Panc1 (cell line): ENCODE results near the gene MAGI1.

ENCODE experiments used
- POLR2AphosphoS5 ChIP-seq: IDR thresholded peaks from 2 replicates; pipeline ENCODE4 v1.6.1; 2012; ENCODE audit warnings: mild to moderate bottlenecking, low read depth, low read length, moderate library complexity
- REST ChIP-seq, 2 experiments: IDR thresholded peaks; 2 replicates each; pipeline ENCODE4 v1.6.1; 2011 to 2012; ENCODE audit warnings: low read depth in 2 of 2, control low read depth in 1 of 2, low read length in 1 of 2, mild to moderate bottlenecking in 1 of 2, moderate library complexity in 1 of 2; ENCODE audit not compliant: insufficient read depth in 1 of 2
- SIN3A ChIP-seq: IDR thresholded peaks from 2 replicates; pipeline ENCODE4 v1.6.1; 2012; ENCODE audit warnings: low read depth, mild to moderate bottlenecking, low read length, moderate library complexity, borderline replicate concordance; ENCODE audit not compliant: insufficient read depth
- TF ChIP-seq, protein P1 (sequence below): fragments of 450-650 bp; IDR thresholded peaks from 2 replicates; pipeline ENCODE4 v1.5.1; 2017; ENCODE audit warnings: mild to moderate bottlenecking

DNA sequence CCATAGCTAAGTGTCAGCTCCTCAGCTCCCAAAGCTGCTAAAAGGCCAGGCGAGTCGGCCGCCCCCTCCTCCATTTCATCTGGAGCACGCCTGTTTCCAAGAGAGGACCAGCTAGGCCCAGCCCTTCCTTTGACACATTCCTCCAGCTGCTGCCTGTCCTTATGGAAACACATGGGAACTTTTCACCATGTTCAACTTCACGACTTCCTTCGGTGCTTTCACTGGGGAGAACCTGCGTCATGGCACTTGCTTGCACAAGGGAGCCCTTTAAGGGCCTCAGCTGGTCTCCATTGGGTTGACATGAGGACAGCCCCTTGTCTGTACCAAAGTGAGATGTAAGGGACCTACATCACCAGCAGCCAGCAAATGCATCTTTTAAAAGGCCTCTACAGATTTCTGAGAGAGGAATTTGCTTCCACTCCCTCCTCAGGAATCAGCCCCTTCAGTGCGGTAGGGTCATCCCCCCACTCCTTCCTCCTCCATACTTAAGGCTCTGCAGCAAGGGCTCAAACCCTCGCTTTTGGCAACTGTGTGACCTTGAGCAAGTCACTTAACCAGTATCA lies 2.1 kb downstream of the MAGI1 start:
- TF ChIP-seq, protein P1, sequence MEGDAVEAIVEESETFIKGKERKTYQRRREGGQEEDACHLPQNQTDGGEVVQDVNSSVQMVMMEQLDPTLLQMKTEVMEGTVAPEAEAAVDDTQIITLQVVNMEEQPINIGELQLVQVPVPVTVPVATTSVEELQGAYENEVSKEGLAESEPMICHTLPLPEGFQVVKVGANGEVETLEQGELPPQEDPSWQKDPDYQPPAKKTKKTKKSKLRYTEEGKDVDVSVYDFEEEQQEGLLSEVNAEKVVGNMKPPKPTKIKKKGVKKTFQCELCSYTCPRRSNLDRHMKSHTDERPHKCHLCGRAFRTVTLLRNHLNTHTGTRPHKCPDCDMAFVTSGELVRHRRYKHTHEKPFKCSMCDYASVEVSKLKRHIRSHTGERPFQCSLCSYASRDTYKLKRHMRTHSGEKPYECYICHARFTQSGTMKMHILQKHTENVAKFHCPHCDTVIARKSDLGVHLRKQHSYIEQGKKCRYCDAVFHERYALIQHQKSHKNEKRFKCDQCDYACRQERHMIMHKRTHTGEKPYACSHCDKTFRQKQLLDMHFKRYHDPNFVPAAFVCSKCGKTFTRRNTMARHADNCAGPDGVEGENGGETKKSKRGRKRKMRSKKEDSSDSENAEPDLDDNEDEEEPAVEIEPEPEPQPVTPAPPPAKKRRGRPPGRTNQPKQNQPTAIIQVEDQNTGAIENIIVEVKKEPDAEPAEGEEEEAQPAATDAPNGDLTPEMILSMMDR = no peak
- TF ChIP-seq POLR2AphosphoS5 = no peak
- no peak for TF ChIP-seq REST (IDR thresholded peaks at IDR 0.05; ENCODE audit: insufficient read depth in 1 of 2, low read depth in 2 of 2, low read length in 1 of 2)
- TF ChIP-seq SIN3A = no peak
